Skeletal muscle tissue (tissue), 4 donors: ENCODE data around the gene ETV5. TPM values are rescaled to one million over a fixed set of nuclear protein-coding genes. Genes with fewer than 3 reads are reported as not detected.

ENCODE experiments used
- H3K27ac ChIP-seq: one replicate; pipeline ENCODE4 v1.7.0; 2013; ENCODE audit warnings: mild to moderate bottlenecking, low read depth, low read length, inconsistent platforms
- H3K27me3 ChIP-seq, 3 donors: one replicate each; pipeline ENCODE4 v1.7.0; 2013; ENCODE audit warnings: low read length in 3 of 3; ENCODE audit not compliant: control insufficient read depth in 3 of 3, insufficient read depth in 3 of 3
- H3K36me3 ChIP-seq, 3 donors: one replicate each; pipeline ENCODE4 v1.7.0; 2013; ENCODE audit warnings: low read length in 3 of 3; ENCODE audit not compliant: control insufficient read depth in 3 of 3, insufficient read depth in 3 of 3
- H3K4me1 ChIP-seq, 3 donors: one replicate each; pipeline ENCODE4 v1.7.0; 2013; ENCODE audit warnings: low read length in 3 of 3, mild to moderate bottlenecking in 3 of 3; ENCODE audit not compliant: control insufficient read depth in 3 of 3, insufficient read depth in 3 of 3
- H3K4me3 ChIP-seq, 3 donors: one replicate each; pipeline ENCODE4 v1.7.0; 2013; ENCODE audit warnings: low read length in 3 of 3
- H3K9ac ChIP-seq, 3 donors: one replicate each; pipeline ENCODE4 v1.7.0; 2013; ENCODE audit warnings: low read length in 3 of 3, mild to moderate bottlenecking in 3 of 3, moderate library complexity in 2 of 3, low read depth in 1 of 3
- H3K9me3 ChIP-seq, 3 donors: one replicate each; pipeline ENCODE4 v1.7.0; 2013; ENCODE audit warnings: low read length in 3 of 3; ENCODE audit not compliant: control insufficient read depth in 3 of 3
- total RNA-seq: library from RNA; depleted of rRNA; stranded (reverse); fragments of >200 nt; gene quantifications from one replicate; pipeline ENCODE4 v1.2.3, GENCODE V29; 2014
- donor health status: Osteomylitis.

Gene ETV5
- total RNA-seq = 18.8 TPM

DNA sequence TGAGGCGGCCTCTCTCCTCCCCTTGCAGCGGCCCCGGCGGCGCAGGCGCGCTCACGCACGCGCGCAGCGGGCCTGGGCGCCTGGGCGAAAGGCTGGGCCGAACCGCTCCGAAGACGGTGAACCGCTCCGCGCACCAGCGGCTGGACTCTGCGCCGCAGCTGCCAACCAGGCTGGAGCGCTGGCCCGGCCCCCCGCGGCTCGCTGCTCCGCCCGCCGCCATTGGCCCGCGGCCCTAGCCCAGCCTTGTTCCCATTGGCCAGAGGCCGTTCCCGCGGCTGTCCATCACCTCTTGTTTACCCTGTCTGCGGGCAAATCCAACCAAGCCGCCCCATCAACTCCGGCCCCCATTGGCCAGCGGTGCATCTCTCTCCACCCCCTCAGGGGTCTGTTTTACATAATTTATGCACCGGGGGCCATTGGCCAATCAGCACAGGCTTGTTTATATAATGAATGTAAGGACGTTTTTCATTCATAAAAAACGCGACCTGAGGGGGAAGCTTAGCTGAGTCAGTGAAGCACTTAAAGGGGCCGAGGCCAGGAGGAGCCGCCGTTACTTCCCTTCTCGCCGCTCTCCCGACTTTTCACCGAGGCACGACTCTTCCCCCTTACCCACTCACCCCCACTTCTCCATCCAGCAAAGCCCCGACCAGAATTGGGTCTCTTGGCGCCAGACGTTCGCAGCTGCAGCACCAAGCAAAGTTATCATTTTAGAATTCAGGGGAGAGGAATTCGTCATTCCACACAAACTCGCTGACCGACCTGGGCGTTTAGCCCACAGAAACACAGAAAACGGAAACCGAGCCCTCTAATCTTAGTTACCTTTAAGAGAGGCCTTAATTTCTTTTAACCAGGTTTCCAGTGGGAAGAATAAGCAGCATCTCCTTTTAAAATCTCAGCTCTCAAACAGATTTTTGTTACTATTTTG lies at the start of gene ETV5:
Gene ETV5, minus strand, starts transcription at position 149 of the 925 bp plus-strand sequence. CDS start 3,221 bp downstream, outside the sequence.
- peak within 1 kb of the TSS; percentile 72 to 84 (median 80) for H3K9ac ChIP-seq
- H3K4me3 ChIP-seq = peak within 1 kb of the TSS; percentile 76 to 89 (median 84)
- H3K4me1 ChIP-seq = peaks cover 29 to 33% (median 29%) of the 10 kb centered on the region in 3 donors
- no peaks in the 10 kb centered on the region for H3K9me3 ChIP-seq
- no peaks in the 10 kb centered on the region for H3K36me3 ChIP-seq
- peak within 1 kb of the TSS; percentile 84 for H3K27ac ChIP-seq
- H3K27me3 ChIP-seq = peaks cover 2 to 7% (median 5%) of the 10 kb centered on the region in 3 donors

GRCh38 chr3:186154641-186155040 lies 45.8 kb upstream of the ETV5 start:
- H3K27me3 ChIP-seq = no peaks in the 10 kb centered on the region
- no peak overlapping the region for H3K27ac ChIP-seq
- H3K36me3 ChIP-seq = no peaks in the 10 kb centered on the region
- no peak overlapping the region for H3K4me3 ChIP-seq
- no peaks in the 10 kb centered on the region for H3K4me1 ChIP-seq
- H3K9me3 ChIP-seq = no peaks in the 10 kb centered on the region
- no peak overlapping the region for H3K9ac ChIP-seq

DNA sequence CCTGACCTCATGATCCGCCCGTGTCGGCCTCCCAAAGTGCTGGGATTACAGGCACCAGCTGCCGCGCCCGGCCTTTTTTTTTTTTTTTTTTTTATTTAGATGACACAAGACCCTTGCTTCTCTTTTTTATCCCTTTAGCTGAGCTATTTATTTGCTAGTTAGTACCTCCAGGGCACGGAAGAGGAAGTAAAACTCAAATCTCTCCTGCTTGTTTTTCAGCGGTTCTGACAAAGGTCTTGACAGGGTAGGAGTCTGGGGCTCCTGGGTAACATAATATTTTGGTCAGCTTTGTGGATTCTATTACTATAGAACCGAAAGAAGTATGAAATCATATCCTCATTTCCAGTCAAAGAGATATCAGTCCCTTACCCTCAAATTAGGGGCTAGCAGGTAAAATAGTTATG lies 44.0 kb upstream of the ETV5 start:
- Histone ChIP-seq H3K36me3 (no peaks in the 10 kb centered on the region), H3K4me1 (no peaks in the 10 kb centered on the region), H3K27me3 (no peaks in the 10 kb centered on the region), H3K27ac (peak overlapping the region; percentile 13), H3K9me3 (no peaks in the 10 kb centered on the region), H3K4me3 (no peak overlapping the region), H3K9ac (no peak overlapping the region)

DNA sequence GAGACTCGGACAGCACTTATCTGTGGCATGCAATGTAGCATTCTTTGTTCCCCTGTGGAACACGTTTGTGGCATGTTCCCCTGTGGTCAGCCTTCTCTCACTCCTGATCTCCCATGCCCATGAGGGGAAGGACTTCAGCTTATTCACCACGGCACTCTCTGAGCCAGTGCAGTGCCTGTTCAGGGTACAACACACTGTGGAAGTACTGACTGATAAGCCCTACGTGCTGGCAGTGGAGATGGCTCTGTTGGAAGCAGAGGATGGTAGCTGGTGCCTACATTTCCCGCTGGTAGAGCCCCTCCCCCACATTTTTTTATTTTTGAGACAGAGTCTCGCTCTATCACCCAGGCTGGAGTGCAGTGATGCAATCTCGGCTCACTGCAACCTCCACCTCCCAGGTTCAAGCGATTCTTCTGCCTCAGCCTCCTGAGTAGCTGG lies 43.5 kb upstream of the ETV5 start:
- H3K27ac ChIP-seq = no peak overlapping the region
- no peaks in the 10 kb centered on the region for H3K27me3 ChIP-seq
- H3K9ac ChIP-seq = no peak overlapping the region
- no peak overlapping the region for H3K4me3 ChIP-seq
- H3K4me1 ChIP-seq = no peaks in the 10 kb centered on the region
- no peaks in the 10 kb centered on the region for H3K36me3 ChIP-seq
- no peaks in the 10 kb centered on the region for H3K9me3 ChIP-seq

GRCh38 chr3:186151077-186151971 lies 42.4 kb upstream of the ETV5 start:
- no peaks in the 10 kb centered on the region for H3K9me3 ChIP-seq
- H3K27ac ChIP-seq = no peak overlapping the region
- no peaks in the 10 kb centered on the region for H3K36me3 ChIP-seq
- no peaks in the 10 kb centered on the region for H3K4me1 ChIP-seq
- no peaks in the 10 kb centered on the region for H3K27me3 ChIP-seq
- H3K9ac ChIP-seq = no peak overlapping the region
- no peak overlapping the region for H3K4me3 ChIP-seq

- Histone ChIP-seq H3K4me3 (no peak overlapping the region), H3K4me1 (no peaks in the 10 kb centered on the region), H3K36me3 (no peaks in the 10 kb centered on the region), H3K27me3 (no peaks in the 10 kb centered on the region), H3K9ac (no peak overlapping the region), H3K9me3 (no peaks in the 10 kb centered on the region), H3K27ac (no peak overlapping the region)
Measured at GRCh38 chr3:186150041-186150830, 41.3 kb upstream of the ETV5 start.

GRCh38 chr3:186149319-186149960 lies 40.6 kb upstream of the ETV5 start:
- H3K27ac ChIP-seq = no peak overlapping the region
- no peak overlapping the region for H3K9ac ChIP-seq
- no peaks in the 10 kb centered on the region for H3K27me3 ChIP-seq
- no peaks in the 10 kb centered on the region for H3K36me3 ChIP-seq
- no peak overlapping the region for H3K4me3 ChIP-seq
- no peaks in the 10 kb centered on the region for H3K4me1 ChIP-seq
- H3K9me3 ChIP-seq = no peaks in the 10 kb centered on the region

GRCh38 chr3:186144257-186144656 lies 35.4 kb upstream of the ETV5 start:
- no peak overlapping the region for H3K4me3 ChIP-seq
- no peak overlapping the region for H3K27ac ChIP-seq
- no peaks in the 10 kb centered on the region for H3K9me3 ChIP-seq
- H3K9ac ChIP-seq = no peak overlapping the region
- no peaks in the 10 kb centered on the region for H3K4me1 ChIP-seq
- no peaks in the 10 kb centered on the region for H3K27me3 ChIP-seq
- no peaks in the 10 kb centered on the region for H3K36me3 ChIP-seq

DNA sequence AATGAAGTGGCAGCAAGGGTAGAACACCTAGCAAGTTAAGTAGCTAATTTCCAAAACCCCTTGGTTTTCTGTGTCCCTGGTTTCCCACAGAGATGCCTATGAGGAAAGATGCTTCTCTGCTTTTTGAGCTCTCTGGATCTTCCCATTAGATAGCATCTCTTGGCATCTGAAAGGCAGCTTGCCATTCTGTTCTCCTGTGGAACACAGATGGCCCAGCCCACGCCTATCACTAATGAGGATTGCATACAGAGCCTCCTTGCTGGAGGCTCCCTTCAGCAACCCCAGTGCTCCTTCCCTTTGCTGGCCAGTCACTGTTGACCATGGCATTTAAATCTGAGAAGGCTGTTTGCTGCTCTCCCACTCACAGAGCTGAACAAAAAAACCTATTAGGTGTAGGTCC lies 34.4 kb upstream of the ETV5 start:
- Histone ChIP-seq H3K4me3 (no peak overlapping the region), H3K9me3 (no peaks in the 10 kb centered on the region), H3K27me3 (no peaks in the 10 kb centered on the region), H3K4me1 (no peaks in the 10 kb centered on the region), H3K27ac (no peak overlapping the region), H3K36me3 (no peaks in the 10 kb centered on the region), H3K9ac (no peak overlapping the region)
